HG03439 (cell line): ENCODE measurements around the gene DNAJC24.
"Not testable (repeated sequence)": the region's sequence is repeated elsewhere in the genome, so short reads cannot be mapped to it uniquely, and the experiment has no call there.

ENCODE experiments used
- ATAC-seq: cut with Tn5 transposase; IDR thresholded peaks from one replicate; pipeline ENCODE4 v1.9.1; 2021; ENCODE audit warnings: mild to moderate bottlenecking, moderate library complexity; ENCODE audit not compliant: unreplicated experiment

Gene DNAJC24

DNA sequence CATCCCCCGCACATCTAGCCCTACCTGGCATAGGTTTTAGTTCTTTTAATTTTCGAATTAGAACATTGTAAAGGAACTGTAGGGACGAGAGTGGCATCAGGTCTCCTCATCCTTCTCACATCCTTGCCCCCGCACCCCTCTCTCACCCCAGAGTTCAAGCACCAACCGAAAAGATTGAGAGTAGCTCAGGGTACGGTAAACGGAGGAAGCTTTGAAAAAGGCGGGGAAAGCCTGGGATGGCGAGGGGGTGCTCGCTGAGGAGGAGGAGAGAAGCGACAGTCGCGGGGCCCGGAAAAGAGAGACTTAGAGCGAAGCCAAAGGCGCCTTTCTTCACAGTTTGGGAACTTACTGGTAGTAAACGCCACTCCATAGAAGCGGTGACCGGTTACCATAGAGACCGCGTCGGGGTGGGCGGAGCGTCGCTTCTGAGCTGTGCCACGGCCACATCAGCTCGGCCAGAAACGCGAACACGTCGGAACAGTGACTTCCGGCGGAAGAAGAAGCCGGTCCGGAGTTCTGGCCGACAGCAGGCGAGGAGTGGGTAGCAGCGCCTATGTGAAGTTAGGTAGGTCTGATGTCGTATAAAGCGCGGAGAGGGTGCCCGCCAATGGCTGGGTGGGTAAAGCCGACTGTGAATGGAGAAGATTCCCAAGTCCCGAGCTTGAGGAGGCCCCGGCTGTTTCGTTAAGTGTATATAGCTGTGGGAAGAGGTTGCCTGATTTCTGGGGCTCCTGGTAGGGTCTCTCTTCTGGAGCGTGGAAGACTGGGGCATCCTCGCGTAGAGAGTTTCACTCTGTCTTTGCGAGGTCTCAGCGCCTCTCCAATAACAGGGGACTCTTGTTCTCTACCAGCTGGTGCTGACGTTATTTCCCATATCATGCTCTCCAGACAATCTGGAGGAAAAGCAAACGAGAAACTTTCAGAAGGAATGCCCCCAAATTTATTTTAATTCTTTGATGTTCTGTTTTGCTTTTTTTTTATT lies at the start of gene DNAJC24, which contains the start of gene DCDC1:
TSS of gene DNAJC24 (plus strand) at position 513 of the 982 bp plus-strand sequence. CDS start 889 bp downstream, outside the sequence.
TSS of gene DCDC1 (minus strand) at position 392 of the 982 bp plus-strand sequence. CDS start 41,459 bp downstream, outside the sequence.
- ATAC-seq: peak; percentile 99

GRCh38 chr11:31321494-31321893 lies 48.2 kb upstream of the DNAJC24 start:
- not testable (repeated sequence) for ATAC-seq

GRCh38 chr11:31323145-31323544 lies 46.5 kb upstream of the DNAJC24 start:
- no peak for ATAC-seq

- ATAC-seq: no peak
Observed at GRCh38 chr11:31325160-31325559, 44.5 kb upstream of the DNAJC24 start.

- ATAC-seq: peak; percentile 58
Observed at GRCh38 chr11:31326470-31327148, 43.1 kb upstream of the DNAJC24 start.

DNA sequence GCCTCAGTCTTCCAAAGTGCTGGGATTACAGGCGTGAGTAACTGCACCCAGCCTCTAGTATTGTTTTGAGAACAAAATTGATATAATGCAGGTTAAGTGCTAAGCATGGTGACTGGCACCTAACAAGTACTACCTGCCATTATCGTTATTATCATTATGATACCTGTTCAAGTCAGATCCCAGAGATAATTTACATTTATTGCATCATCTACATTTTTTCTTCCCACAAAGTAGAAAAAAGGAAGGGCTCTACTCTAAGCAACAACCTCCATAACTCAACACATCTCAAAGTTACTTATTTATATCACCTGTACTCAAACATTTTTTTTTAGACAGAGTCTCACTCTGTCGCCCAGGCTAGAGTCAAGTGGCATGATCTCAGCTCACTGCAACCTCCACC lies 42.2 kb upstream of the DNAJC24 start:
- no peak for ATAC-seq

DNA sequence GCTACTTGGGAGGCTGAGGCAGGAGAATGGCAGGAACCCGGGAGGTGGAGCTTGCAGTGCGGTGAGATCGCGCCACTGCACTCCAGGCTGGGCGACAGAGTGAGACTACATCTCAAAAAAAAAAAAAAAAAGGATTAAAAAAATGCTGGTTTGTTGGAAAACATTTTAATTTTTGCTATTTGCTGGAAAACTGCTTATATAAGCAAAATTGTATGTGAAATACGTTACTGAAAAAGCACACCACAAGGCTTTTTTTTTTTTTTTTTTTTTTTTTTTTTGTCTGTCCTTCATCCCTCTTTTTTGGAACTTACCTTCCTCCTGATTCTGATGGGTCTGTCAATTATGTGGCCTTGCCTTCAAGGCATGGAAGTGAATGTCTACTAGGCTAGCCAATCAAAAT lies 41.0 kb upstream of the DNAJC24 start:
- no peak for ATAC-seq

DNA sequence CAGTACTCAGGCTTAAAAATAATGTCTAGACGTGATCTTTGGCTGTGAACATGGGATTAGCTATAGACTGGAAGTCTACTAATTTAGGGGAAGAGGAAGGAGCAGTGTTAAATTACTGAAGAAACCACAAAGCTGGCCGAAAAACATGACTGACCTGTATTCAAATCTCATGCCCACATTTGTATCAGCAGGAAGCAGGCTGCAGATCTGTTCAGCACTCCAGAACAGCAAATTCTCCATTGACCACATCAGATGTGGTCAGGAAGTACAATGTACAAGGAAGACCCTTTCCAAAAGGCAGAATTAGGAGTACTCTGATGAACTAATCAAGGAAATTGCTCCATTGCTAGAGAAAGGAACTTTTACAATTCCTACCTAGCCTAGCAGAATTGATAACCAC lies 31.9 kb upstream of the DNAJC24 start:
- no peak for ATAC-seq

- ATAC-seq: no peak
Observed at GRCh38 chr11:31340903-31341572, 28.6 kb upstream of the DNAJC24 start.

DNA sequence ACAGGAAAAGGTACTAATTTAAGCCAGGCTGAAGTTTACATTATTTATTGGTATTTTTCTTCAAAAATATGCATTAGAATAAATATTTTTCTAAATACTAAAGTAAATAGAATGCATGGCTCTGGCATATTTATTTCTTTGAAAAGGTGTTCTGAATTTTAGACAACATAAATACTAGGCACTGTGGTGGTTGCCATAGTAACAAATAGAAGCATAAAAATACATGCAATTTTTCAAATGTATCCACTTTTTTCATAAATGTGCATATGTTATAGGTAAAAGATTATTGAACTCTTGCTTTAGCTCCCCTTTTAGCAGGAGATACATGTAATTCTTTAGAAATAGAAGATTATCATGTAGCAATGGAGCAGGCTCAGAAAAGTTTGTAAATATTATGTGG lies 18.5 kb upstream of the DNAJC24 start:
- ATAC-seq: no peak

- no peak for ATAC-seq
Observed at GRCh38 chr11:31355131-31355530, 14.5 kb upstream of the DNAJC24 start.

GRCh38 chr11:31355817-31356216 lies 13.8 kb upstream of the DNAJC24 start:
- no peak for ATAC-seq

DNA sequence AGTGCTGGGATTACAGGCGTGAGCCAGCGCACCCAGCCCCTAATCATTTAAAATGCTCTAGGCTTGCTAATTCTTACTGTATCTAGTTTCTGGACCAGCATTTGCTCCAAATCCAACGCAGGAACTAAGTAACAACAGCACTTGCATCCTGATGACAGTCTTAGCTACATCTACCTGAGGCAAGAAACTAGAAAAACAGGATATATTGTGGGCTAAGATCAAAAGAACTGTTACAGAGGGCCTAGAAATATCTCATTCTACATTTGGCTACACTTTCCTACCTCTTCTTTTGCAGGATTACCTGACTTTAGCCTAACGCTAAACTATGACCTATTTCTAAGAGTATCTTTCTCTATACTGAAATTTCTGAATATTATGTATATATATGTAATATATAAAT lies 7.9 kb upstream of the DNAJC24 start:
- ATAC-seq: no peak

GRCh38 chr11:31366795-31367194 lies 2.9 kb upstream of the DNAJC24 start:
- ATAC-seq: no peak

DNA sequence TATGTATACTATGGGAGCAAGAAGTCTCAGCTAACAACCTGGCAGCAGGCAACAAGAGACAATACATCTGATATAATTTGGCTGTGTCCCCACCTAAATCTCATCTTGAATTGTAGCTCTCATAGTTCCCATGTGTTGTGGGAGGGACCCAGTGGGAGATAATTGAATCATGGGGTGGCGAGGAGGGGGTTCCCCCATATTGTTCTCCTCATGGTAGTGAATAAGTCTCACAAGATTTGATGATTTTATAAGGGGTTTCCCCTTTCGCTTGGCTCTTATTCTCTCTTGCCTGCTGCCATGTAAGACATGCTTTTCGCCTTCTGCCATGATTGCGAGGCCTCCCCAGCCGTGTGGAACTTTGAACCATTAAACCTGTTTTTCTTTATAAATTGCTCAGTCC lies 6.2 kb downstream of the DNAJC24 start:
- no peak for ATAC-seq

GRCh38 chr11:31383116-31383515 lies 13.5 kb downstream of the DNAJC24 start:
- no peak for ATAC-seq

DNA sequence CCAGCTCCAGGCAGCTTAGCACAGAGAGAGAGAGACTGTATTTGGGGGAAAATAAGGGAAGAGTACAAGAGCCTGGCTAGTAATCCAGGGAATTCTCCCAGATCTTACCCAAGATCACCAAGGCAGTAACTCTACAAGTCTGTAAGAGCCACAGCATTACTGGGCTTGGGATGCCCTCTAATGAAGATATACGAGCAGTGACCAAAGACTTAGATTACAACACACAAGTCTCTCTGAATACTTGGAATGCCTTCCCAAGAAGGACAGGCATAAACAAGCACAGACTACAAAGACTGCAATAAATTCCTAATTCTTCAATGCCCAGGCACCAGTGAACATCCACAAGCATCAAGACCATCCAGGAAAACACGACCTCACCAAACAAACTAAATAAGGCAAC lies 17.7 kb downstream of the DNAJC24 start:
- ATAC-seq: no peak

- no peak for ATAC-seq
Observed at GRCh38 chr11:31397239-31397834, 27.7 kb downstream of the DNAJC24 start.

DNA sequence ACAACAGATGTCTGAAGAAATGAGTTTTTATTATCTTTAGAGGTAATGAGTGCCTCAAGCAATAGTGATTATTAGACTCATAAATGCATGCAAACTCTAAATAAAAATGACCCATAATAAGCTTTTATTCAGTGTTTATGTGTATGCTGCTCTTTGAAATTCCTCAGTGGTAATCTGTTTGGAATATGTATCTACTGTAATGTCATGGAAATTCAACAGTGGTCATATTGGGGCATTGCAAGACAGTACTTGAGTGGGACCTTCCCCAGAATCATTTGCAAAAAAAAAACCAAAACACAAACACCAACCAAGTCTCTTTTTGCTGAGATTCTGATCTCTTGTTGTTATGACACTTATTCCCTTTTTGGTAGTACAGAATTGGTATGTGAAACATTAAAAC lies 35.0 kb downstream of the DNAJC24 start:
- ATAC-seq: no peak

- ATAC-seq: no peak
Observed at GRCh38 chr11:31408201-31408600, 38.5 kb downstream of the DNAJC24 start.

DNA sequence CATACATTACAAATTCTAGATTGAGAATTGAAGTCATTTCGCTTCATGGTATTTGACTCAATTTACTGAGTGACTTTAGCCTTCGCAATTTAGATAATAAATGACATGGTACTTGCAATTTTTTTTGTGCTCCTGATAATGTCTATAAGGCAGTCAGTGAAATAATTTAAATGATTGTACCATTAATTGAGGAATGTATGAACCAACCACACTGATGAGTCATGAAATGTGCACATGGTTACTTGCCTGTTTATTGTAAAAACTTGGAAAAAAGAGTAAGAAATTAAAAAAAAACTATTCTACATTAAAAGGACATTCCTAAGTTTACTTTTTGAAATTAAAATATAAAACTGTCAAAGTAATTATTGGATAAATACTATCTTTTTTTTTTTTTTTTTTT lies 43.3 kb downstream of the DNAJC24 start:
- no peak for ATAC-seq
